Liver (tissue), 9 donors: ENCODE data around the gene CNFN. TPM values are rescaled to one million over a fixed set of nuclear protein-coding genes. Genes with fewer than 3 reads are reported as not detected.

Source experiments
- DNase-seq: peaks from one replicate; pipeline ENCODE4 v3.0.0-alpha.2; 2017; ENCODE audit warnings: low spot score
- H3K27ac ChIP-seq, 2 donors: one replicate each; pipeline ENCODE4 v1.7.0; 2013; ENCODE audit warnings: inconsistent platforms in 2 of 2, low read length in 2 of 2, control low read depth in 1 of 2, low read depth in 1 of 2, mild to moderate bottlenecking in 1 of 2
- H3K27me3 ChIP-seq, 4 donors: one replicate each; pipeline versions ENCODE4 v1.6.1 to v1.7.0; 2013; ENCODE audit warnings: low read length in 3 of 4, inconsistent platforms in 1 of 4, mild to moderate bottlenecking in 1 of 4, moderate library complexity in 1 of 4; ENCODE audit not compliant: control insufficient read depth in 4 of 4, insufficient read depth in 4 of 4
- H3K36me3 ChIP-seq, 4 donors: one replicate each; pipeline versions ENCODE4 v1.6.1 to v1.7.0; 2013; ENCODE audit warnings: low read length in 3 of 4, mild to moderate bottlenecking in 3 of 4, low read depth in 1 of 4, moderate library complexity in 1 of 4; ENCODE audit not compliant: control insufficient read depth in 4 of 4, insufficient read depth in 3 of 4
- H3K4me1 ChIP-seq, 4 donors: one replicate each; pipeline versions ENCODE4 v1.6.1 to v1.7.0; 2013; ENCODE audit warnings: low read length in 3 of 4, mild to moderate bottlenecking in 3 of 4, moderate library complexity in 1 of 4; ENCODE audit not compliant: control insufficient read depth in 4 of 4, insufficient read depth in 4 of 4
- H3K4me3 ChIP-seq, 3 donors: one replicate each; pipeline versions ENCODE4 v1.6.1 to v1.7.0; 2013; ENCODE audit warnings: low read length in 3 of 3, control low read depth in 1 of 3, low read depth in 1 of 3, mild to moderate bottlenecking in 1 of 3
- H3K9ac ChIP-seq, 2 donors: one replicate each; pipeline ENCODE4 v1.7.0; 2013; ENCODE audit warnings: low read length in 2 of 2, mild to moderate bottlenecking in 2 of 2, moderate library complexity in 2 of 2, control low read depth in 1 of 2, low read depth in 1 of 2
- H3K9me3 ChIP-seq, 4 donors: one replicate each; pipeline versions ENCODE4 v1.6.1 to v1.7.0; 2013; ENCODE audit warnings: low read length in 3 of 4; ENCODE audit not compliant: control insufficient read depth in 4 of 4
- EGR1 ChIP-seq, 2 donors: IDR thresholded peaks; 2 replicates each; pipeline ENCODE4 v1.6.1; 2016 to 2018; ENCODE audit warnings: antibody characterized with exemption in 2 of 2, low read depth in 2 of 2
- FOXA1 ChIP-seq: IDR thresholded peaks from 2 replicates; pipeline ENCODE4 v1.6.1; 2016; ENCODE audit warnings: antibody characterized with exemption
- GABPA ChIP-seq, 2 donors: IDR thresholded peaks in 1 of 2; conservative IDR thresholded peaks in 1 of 2; 2 replicates each; pipeline ENCODE4 v1.6.1; 2016; ENCODE audit warnings: antibody characterized with exemption in 2 of 2, mild to moderate bottlenecking in 1 of 2, moderate library complexity in 1 of 2
- NR2F2 ChIP-seq: IDR thresholded peaks from 2 replicates; pipeline ENCODE4 v1.6.1; 2016; ENCODE audit warnings: antibody characterized with exemption
- RAD21 ChIP-seq, 2 donors: IDR thresholded peaks; 2 replicates each; pipeline ENCODE4 v1.6.1; 2016; ENCODE audit warnings: antibody characterized with exemption in 2 of 2, mild to moderate bottlenecking in 2 of 2
- REST ChIP-seq: IDR thresholded peaks from 2 replicates; pipeline ENCODE4 v1.6.1; 2016; ENCODE audit warnings: antibody characterized with exemption, mild to moderate bottlenecking
- RXRA ChIP-seq, 2 donors: IDR thresholded peaks; 2 replicates each; pipeline ENCODE4 v1.6.1; 2017 to 2018; ENCODE audit warnings: antibody characterized with exemption in 2 of 2, mild to moderate bottlenecking in 1 of 2
- SP1 ChIP-seq: IDR thresholded peaks from 2 replicates; pipeline ENCODE4 v1.6.1; 2018; ENCODE audit warnings: antibody characterized with exemption, mild to moderate bottlenecking
- TAF1 ChIP-seq: conservative IDR thresholded peaks from 2 replicates; pipeline ENCODE4 v1.6.1; 2016; ENCODE audit warnings: antibody characterized with exemption, mild to moderate bottlenecking
- ZBTB33 ChIP-seq: IDR thresholded peaks from 2 replicates; pipeline ENCODE4 v1.6.1; 2016; ENCODE audit warnings: antibody characterized with exemption
- WGBS: extraction: QIAGEN DNeasy Blood & Tissue Kit; methylation state at CpG from one replicate; pipeline ENCODE4 v1.1.7; 2013; 5-methylcytosine and 5-hydroxymethylcytosine counted together
- polyA plus RNA-seq, 2 donors: library from polyadenylated mRNA; stranded (reverse) in 1 of 2; unstranded in 1 of 2; fragments of 200-250 nt in 1 of 2; fragments of >200 nt in 1 of 2; fragmentation: Nextera tagmentation in 1 of 2; extraction: Ambion mirVana in 1 of 2; gene quantifications; one replicate each; pipeline versions ENCODE4 v1.2.1 to v1.2.3, GENCODE V29; 2013 to 2015
- total RNA-seq, 2 donors: library from RNA; depleted of rRNA; stranded (reverse); fragments of >200 nt; gene quantifications; one replicate each; pipeline ENCODE4 v1.2.3, GENCODE V29; 2014
- TF ChIP-seq, protein P1 (sequence below): fragments of 150-350 bp; IDR thresholded peaks from 2 replicates; pipeline ENCODE4 v1.5.1; 2017; ENCODE audit warnings: improper control_type of control experiment, low read depth, low read length; ENCODE audit not compliant: missing input control
- TF ChIP-seq, protein P2 (sequence below): IDR thresholded peaks from 2 replicates; pipeline ENCODE4 v1.6.1; 2016; ENCODE audit warnings: antibody characterized with exemption
- donor health status: healthy.
- donor health status: healthy.
- donor health status: healthy.
- donor health status: healthy.
- donor health status: healthy.

Gene CNFN
- total and polyA plus RNA-seq, 4 donors = 0.57 to 1.2 TPM; not detected in 2

DNA sequence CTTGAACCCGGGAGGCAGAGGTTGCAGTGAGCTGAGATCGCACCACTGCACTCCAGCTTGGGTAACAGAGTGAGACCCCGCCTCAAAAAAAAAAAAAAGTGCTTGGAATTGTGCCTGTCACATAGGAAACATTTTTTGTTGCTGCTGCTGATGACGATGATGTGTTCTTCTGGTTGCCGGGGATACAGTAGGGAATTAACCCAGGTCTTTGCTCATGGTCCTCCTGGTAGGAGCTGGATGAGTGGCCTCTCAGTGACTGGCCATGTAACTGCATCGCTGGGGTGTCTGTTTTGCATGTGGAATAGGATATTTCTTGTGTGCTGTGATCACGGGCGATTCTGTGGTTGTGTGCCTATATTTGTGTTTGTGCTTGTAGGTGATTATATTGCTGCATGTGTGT lies 4.7 kb upstream of the CNFN start:
- TF ChIP-seq RAD21 (IDR thresholded peaks at IDR 0.05) (no peak), TAF1 (no peak), ZBTB33 (no peak)
- TF ChIP-seq, protein P1, sequence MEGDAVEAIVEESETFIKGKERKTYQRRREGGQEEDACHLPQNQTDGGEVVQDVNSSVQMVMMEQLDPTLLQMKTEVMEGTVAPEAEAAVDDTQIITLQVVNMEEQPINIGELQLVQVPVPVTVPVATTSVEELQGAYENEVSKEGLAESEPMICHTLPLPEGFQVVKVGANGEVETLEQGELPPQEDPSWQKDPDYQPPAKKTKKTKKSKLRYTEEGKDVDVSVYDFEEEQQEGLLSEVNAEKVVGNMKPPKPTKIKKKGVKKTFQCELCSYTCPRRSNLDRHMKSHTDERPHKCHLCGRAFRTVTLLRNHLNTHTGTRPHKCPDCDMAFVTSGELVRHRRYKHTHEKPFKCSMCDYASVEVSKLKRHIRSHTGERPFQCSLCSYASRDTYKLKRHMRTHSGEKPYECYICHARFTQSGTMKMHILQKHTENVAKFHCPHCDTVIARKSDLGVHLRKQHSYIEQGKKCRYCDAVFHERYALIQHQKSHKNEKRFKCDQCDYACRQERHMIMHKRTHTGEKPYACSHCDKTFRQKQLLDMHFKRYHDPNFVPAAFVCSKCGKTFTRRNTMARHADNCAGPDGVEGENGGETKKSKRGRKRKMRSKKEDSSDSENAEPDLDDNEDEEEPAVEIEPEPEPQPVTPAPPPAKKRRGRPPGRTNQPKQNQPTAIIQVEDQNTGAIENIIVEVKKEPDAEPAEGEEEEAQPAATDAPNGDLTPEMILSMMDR = no peak
- Histone ChIP-seq H3K27me3 (peaks cover 0 to 5% (median 0%) of the 10 kb centered on the region in 4 donors), H3K27ac (no peak overlapping the region), H3K9ac (no peak overlapping the region), H3K4me3 (no peak overlapping the region), H3K9me3 (no peaks in the 10 kb centered on the region), H3K36me3 (no peaks in the 10 kb centered on the region), H3K4me1 (peaks cover 0 to 8% (median 4%) of the 10 kb centered on the region in 4 donors)
- no peak for DNase-seq
- 88% methylated on average over 8 of the region's 8 CpGs for WGBS

- no peak overlapping the region for H3K4me3 ChIP-seq
- TF ChIP-seq REST (no peak), GABPA (IDR thresholded peaks at IDR 0.05 in 1 of 2, conservative IDR thresholded peaks at IDR 0.05 in 1 of 2) (no peak), ZBTB33 (no peak), RAD21 (IDR thresholded peaks at IDR 0.05) (no peak), NR2F2 (no peak), SP1 (no peak), RXRA (IDR thresholded peaks at IDR 0.05) (no peak), FOXA1 (no peak), EGR1 (IDR thresholded peaks at IDR 0.05; ENCODE audit: low read depth in 2 of 2) (no peak)
- TF ChIP-seq, protein P2, sequence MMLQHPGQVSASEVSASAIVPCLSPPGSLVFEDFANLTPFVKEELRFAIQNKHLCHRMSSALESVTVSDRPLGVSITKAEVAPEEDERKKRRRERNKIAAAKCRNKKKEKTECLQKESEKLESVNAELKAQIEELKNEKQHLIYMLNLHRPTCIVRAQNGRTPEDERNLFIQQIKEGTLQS = no peak
- TF ChIP-seq, protein P1 = no peak
- DNase-seq = no peak
- H3K9me3 ChIP-seq = no peaks in the 10 kb centered on the region
- 73% methylated on average over 4 of the region's 4 CpGs for WGBS
- H3K27ac ChIP-seq = no peak overlapping the region
- peaks cover 0 to 6% (median 0%) of the 10 kb centered on the region in 4 donors for H3K27me3 ChIP-seq
- no peak overlapping the region for H3K9ac ChIP-seq
- H3K36me3 ChIP-seq = no peaks in the 10 kb centered on the region
- peaks cover 0 to 3% (median 3%) of the 10 kb centered on the region in 4 donors for H3K4me1 ChIP-seq
These were observed 2.1 kb upstream of the CNFN start for GRCh38 chr19:42392165-42392564.
